A204.1 (cell line): Measurements from ENCODE around the gene RPL13A.
A peak's percentile ranks its signal among the peaks of the same experiment; 100 is the strongest.
"Not testable (repeated sequence)": the region's sequence is repeated elsewhere in the genome, so short reads cannot be mapped to it uniquely, and the experiment has no call there.

Source experiments
- FAIRE-seq: peaks from 2 replicates; lab custom pipeline; 2012; peaks lifted over from hg19 to GRCh38; lab: Jason Lieb, UNC

Gene RPL13A

GRCh38 chr19:49487277-49488045, at the start of gene RPL13A:
Gene RPL13A (plus strand): TSS chr19:49487608. CDS start chr19:49487630, 22 bp downstream.
- peak; percentile 93 for FAIRE-seq

- no peak for FAIRE-seq
These were observed 49.1 kb upstream of the RPL13A start for GRCh38 chr19:49438261-49438660.

GRCh38 chr19:49439836-49440235, 47.6 kb upstream of the RPL13A start:
- FAIRE-seq, result no peak

- FAIRE-seq, result no peak
These were observed 46.8 kb upstream of the RPL13A start for GRCh38 chr19:49440439-49441209.

- no peak for FAIRE-seq
These were observed 46.0 kb upstream of the RPL13A start, which contains the start of gene SLC17A7 for GRCh38 chr19:49441210-49441959. Gene SLC17A7 (minus strand): TSS chr19:49441527. CDS start chr19:49441379, 148 bp downstream.

- FAIRE-seq, result no peak
These were observed 45.5 kb upstream of the RPL13A start for GRCh38 chr19:49441960-49442350.

- FAIRE-seq, result no peak
These were observed 45.1 kb upstream of the RPL13A start for GRCh38 chr19:49442354-49442753.

- FAIRE-seq, result no peak
These were observed 44.5 kb upstream of the RPL13A start for GRCh38 chr19:49442771-49443365.

GRCh38 chr19:49443366-49444099, 43.9 kb upstream of the RPL13A start:
- peak; percentile 83 for FAIRE-seq

GRCh38 chr19:49444100-49444700, 43.2 kb upstream of the RPL13A start:
- FAIRE-seq, result not testable (repeated sequence)

- FAIRE-seq, result no peak
These were observed 41.4 kb upstream of the RPL13A start for GRCh38 chr19:49445997-49446396.

- FAIRE-seq, result no peak
These were observed 39.6 kb upstream of the RPL13A start for GRCh38 chr19:49447485-49448431.

GRCh38 chr19:49448432-49448786, 39.0 kb upstream of the RPL13A start:
- no peak for FAIRE-seq

- no peak for FAIRE-seq
These were observed 37.0 kb upstream of the RPL13A start for GRCh38 chr19:49450405-49450804.

- peak; percentile 98 for FAIRE-seq
These were observed 35.8 kb upstream of the RPL13A start, which contains the start of gene PIH1D1 for GRCh38 chr19:49451430-49452181. Gene PIH1D1 (minus strand): TSS chr19:49451814. CDS start chr19:49451574, 240 bp downstream.

GRCh38 chr19:49453013-49453756, 34.2 kb upstream of the RPL13A start, which contains the start of gene ALDH16A1:
Gene ALDH16A1 (plus strand): TSS chr19:49453225. CDS start chr19:49453332, 107 bp downstream.
- peak; percentile 82 for FAIRE-seq

GRCh38 chr19:49453757-49454240, 33.6 kb upstream of the RPL13A start:
- FAIRE-seq, result no peak

- FAIRE-seq, result no peak
These were observed 31.6 kb upstream of the RPL13A start for GRCh38 chr19:49455773-49456172.
